GM18861 (cell line): ENCODE data around the gene IL11.

Experiments used
- ATAC-seq: cut with Tn5 transposase; IDR thresholded peaks from one replicate; pipeline ENCODE4 v1.9.1; 2021; ENCODE audit not compliant: unreplicated experiment

Gene IL11

DNA sequence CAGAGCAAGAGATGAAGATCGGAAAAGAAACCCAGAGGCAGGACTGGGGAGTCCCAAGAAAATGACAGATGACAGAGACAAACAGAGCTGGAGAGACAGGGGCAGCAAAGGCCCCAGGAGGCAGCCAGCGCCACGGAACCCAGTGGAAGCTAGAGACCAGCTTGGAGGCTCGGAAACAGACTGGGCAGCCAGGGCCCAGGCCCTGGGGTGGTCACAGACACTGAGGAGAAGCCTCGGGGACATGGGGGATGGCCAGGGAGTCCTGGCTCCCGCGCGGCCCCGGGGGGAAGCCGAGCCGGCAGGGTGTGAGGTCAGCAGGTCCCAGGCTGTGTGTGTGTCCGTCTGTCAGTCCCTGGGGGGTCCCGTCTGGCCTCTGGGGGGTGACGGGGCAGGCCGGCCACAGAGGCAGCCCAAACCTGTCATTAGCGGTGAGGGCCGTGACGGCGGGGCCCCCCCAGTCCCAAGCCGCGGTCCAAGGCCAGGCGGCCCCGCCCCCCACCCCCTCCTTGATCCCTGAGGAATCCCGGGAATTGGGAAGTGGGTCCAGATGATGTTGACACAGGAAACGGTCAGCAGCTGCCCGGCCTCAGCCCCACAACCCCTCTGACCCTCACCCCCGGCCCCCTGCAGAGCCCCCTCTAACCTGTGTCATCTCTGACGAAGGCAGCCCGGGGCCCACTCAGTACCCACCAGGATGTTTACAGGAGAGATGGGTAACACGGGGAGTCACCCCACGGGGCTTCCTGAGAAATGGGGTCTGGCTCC, 3.9 kb upstream of the IL11 start:
- no peak for ATAC-seq

DNA sequence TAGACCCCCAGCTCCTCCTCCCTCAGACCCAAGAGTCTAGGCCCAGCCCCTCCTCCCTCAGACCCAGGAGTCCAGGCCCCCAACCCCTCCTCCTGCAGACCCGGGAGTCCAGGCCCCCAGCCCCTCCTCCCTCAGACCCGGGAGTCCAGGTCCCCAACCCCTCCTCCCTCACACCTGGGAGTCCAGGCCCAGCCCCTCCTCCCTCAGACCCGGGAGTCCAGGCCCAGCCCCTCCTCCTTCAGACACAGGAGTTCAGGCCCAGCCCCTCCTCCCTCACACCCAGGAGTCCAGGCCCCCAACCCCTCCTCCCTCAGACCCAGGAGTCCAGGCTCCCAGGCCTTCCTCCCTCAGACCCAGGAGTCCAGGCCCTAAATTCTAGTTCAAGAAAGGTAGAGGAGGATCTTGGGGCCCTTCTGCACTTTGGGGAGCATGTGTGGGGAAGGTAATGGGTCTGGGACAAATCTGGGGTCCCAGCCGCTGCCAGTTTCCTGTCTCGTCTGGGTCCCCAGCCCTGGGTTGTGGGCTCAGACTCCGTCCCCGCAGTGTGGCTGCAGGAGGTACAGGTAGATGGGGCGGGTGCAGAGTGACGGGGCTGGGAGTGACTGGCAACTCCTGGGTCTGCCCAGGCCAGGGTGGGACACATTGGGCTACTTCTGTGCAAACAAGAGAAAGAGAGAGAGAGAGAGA, 3.2 kb upstream of the IL11 start:
- no peak for ATAC-seq

DNA sequence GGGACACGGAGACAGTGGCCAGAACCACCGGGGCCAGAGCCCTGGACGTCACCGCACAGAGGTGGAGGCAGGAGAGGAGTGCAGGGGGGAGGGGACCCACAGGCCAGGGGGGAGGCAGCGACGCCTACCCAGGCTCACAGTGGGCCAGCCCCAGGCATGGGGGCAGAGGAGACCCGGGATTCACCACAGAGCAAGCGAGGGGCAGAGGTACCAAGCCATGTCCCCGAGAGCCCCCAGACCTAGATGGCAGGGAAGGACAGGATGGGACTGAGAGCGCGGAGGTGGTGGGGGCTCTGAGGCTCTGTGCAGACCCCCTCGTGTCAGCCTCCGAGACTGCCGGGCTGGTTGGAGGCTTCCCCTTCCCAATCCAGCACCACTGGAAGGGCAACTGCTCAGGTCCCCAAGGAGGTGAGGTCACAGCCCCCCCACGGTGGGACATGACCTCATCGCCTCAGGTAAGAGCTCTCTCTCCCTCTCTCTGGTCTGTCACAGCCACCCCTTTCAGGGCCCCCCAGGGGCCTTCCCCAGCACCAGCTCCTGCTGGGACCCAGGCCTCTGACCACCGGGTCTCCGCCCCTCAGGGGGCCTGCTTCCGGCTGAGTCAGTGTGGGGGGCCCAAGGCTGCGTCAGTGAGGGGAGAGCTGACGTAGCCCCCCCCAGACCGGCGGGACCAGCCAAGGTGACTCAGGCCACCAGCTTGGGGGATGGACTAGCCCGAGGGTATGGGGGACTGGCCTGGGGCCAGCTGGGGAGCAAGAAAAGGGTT, 2.2 kb upstream of the IL11 start:
- no peak for ATAC-seq

DNA sequence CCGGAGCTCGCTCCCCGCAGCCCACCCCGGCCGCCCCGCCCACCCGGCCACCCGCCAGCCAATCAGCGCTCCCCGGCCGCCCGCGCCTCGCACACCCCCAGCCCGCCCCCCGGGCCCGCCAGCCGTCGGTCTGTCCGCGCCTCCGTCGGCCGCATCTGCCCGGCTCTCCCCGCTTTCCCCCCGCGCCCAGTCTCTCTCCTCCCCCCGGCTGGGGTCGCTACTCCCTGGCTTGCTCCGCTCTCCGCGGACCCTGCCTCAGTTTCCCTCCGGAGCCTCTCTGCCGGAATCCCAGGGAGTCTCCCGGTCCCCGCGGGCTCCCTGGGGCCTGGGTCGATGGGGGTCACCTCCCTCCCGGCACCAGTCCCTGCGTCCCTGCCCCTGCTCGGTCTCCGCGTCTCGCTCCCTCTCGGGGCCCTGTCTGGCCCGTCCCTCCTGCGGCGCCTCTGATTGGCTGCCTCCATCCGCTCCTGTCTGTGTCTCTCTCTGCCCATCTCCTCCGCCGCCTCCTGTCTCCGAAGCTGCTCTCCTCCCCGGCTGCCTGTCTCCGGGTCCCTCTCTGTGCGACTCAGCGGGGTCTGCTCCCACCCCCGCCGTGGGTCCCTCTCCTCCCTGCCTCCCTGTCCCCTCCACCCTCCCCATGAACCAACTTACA, 484 bp downstream of the IL11 start:
- no peak for ATAC-seq

DNA sequence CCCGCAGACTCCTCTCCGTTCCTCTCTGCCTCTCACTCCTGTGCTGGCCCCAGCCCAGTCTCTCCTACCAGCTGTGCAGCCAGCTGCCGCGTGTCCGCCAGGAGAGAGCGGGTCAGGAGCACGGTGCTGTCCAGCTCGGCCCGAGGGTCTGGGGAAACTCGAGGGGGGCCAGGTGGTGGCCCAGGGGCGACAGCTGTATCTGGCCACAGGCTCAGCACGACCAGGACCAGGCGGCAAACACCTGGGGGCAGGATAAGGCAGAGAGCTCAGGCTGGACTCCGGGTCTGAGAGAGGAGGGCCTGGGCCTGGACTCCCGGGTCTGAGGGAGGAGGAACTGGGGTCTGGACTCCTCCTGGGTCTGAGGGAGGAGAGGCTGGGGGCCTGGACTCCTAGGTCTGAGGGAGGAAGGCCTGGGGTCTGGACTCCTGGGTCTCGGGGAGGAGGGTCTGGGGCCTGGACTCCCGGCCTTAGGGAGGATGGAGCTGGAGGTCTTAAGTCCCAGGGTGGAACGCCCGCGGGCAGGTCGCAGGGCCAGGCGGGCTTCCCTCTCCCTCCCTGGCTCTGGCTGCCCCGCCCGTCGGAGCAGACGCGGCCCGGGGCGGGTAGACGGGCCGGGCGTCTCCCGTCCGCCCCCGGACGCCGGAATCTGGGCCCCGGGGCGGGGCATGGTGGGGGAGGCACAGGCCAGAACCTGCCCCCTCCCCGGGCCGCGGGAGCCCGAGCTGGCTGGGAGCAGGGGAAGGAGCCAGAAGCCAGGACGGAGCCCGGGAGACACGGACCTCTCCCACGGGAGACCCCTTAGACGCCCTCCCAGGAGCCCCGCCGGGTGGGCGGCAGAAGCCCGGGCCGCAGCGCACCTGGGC, 1.3 kb downstream of the IL11 start:
- no peak for ATAC-seq

DNA sequence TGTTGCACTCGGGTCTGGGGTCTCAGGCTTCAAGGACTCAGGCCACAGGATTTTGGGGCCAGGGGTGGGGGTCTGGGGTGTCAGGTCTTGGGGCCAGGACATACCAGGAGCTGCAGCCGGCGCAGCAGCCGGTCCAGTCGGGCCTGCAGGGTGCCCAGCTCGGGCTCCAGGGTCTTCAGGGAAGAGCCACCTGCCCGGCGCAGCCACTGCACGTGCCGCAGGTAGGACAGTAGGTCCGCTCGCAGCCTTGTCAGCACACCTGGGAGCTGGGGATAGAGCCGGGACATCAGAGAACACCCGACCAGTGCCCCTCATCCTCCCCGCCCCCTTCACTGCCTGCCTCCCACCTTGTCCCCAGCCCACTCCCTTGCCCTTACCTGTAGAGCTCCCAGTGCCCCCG, 2.2 kb downstream of the IL11 start:
- ATAC-seq: no peak

DNA sequence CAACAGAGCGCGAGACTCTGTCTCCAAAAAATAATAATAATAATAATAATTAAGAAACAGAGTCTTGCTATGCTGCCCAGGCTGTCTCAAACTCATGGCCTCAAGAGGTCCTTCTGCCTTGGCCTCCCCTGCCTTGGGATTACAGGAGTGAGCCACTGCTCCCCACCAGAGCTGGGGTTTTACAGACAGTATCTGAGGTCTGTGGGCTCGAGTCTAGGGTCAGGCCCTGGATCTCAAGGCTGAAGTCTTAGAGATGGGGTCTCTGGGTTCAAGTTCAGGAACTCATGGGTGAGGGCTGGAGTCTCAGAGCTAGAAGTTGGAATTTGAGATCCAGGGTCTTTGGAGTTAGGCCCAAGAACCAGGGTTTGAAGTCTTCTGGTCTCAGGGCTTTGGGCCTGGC, 3.5 kb downstream of the IL11 start:
- no peak for ATAC-seq

DNA sequence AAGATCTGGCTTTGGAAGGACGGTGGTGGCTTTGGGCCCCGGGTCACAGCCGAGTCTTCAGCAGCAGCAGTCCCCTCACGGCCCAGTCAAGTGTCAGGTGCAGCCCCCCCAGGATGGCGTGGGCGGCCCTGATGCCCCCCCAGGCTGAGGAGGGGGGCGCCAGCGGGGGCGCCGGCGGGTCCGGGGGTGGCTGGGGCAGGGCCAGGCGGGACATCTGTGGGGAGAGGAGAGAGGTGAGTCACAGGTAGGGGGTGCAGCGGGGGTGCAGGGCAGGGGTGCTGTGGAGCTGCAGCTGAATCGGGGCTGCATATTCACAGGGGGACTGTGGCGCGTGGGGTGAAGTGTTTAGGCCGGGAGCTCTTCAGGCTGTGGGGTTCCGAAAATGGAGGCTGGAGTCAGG, 4.3 kb downstream of the IL11 start:
- ATAC-seq: no peak

DNA sequence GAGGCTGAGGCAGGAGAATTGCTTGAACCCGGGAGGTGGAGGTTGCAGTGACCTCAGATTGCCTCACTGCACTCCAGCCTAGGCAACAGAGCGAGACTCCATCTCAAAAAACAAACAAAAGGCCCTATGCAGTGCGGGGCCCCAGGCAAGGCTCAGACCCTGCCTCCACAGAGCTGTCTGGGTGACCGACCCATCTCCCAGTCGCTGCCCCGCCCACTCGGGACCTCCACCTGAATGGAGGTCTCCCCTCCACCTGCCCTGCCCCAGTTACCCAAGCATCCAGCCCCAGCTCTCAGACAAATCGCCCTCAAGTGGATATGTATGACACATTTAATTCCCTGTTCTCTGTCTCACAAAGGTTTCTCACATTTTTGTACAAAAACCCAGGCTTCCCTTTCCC, 5.0 kb downstream of the IL11 start:
- ATAC-seq: no peak

DNA sequence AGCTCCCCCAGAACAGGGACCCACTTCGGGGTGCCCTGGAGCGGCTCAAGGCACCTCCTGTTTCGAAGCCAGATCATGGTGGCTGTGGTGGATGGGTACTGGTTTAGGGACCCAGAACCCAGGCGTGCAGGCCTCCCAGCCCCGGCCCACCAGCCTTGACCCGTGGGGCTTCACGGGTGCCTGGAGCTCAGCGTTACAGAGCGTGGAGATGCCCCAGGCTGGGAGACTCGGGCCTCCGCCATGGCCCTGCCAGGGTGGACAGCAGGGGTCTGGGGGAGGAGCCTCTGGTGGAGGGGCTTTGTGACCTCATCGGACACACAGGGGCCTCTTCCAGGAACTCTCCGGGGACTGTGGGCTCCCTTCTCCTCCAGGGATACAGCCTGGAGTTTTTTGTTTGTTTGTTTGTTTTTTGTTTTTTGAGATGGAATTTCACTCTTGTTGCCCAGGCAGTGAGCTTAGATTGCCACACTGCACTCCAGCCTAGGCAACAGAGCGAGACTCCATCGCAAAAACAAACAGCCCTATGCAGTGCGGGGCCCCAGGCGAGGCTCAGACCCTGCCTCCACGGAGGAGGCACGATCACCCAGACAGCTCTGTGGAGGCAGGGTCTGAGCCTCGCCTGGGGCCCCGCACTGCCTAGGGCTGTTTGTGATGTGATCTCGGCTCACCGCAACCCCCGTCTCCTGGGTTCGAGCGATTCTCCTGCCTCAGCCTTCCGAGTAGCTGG, 7.1 kb downstream of the IL11 start, which contains the start of gene GARIN5B:
Gene GARIN5B, minus strand, starts transcription at position 271 of the 727 bp plus-strand sequence. Its CDS starts 194 bp downstream, at position 77.
- ATAC-seq: no peak

DNA sequence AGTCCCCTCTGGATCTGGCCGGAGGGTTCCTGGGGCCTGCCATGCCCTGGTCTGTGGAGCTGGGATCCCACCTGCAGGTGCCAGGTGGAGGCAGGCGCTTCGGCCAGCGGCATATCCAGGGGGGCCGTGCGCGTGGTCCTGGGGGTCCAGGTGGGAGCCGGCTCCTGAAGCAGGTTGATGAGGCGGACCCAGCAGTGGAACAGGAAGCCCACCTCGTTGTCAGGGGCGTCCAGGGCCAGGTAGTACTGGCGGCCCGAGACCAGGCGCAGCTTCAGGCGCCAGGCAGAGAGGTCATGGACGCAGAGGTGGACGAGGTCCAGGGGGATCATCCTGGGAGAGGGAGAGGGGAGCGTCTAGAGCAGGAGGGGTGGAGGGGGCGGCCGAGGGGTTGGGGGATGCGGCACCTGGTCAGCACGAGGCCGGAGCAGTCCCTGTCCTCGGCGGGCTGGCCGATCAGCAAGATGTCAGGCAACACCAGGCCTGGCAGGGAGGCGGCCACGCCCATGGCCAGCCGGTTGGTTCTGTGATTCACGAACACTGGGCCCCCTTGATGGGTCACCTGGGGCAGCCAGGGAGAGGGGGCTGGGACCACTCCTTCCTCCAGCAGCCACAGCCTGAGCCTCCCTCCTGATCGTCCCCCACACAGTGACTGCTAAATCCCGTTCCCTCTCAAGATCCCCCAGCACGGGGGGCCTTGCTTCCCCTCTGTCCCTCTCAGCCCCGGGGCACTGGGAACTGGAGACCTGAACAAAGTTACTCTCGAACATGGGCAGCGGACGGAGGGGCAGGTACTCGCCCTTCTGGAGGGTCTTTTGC, 7.9 kb downstream of the IL11 start:
- ATAC-seq: no peak

DNA sequence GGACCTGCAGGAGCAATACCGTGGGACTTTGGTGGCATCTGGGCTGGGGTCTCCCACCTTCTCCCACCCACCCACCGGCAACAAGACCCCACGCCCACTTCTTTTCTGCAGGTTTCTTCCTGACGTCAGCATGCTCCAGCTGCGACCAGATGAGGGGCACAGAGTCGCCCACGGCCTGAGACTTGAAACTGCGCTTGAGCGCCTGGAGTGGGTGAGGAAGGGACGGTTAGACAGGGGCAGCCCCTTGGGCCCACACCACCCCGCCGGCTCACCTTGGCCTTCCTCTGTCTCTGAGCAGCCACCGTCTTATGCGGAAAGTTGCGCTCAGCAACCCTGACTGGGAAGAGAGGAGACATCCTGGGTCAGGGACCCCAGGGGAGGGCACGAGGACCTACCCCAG, 9.4 kb downstream of the IL11 start:
- no peak for ATAC-seq

DNA sequence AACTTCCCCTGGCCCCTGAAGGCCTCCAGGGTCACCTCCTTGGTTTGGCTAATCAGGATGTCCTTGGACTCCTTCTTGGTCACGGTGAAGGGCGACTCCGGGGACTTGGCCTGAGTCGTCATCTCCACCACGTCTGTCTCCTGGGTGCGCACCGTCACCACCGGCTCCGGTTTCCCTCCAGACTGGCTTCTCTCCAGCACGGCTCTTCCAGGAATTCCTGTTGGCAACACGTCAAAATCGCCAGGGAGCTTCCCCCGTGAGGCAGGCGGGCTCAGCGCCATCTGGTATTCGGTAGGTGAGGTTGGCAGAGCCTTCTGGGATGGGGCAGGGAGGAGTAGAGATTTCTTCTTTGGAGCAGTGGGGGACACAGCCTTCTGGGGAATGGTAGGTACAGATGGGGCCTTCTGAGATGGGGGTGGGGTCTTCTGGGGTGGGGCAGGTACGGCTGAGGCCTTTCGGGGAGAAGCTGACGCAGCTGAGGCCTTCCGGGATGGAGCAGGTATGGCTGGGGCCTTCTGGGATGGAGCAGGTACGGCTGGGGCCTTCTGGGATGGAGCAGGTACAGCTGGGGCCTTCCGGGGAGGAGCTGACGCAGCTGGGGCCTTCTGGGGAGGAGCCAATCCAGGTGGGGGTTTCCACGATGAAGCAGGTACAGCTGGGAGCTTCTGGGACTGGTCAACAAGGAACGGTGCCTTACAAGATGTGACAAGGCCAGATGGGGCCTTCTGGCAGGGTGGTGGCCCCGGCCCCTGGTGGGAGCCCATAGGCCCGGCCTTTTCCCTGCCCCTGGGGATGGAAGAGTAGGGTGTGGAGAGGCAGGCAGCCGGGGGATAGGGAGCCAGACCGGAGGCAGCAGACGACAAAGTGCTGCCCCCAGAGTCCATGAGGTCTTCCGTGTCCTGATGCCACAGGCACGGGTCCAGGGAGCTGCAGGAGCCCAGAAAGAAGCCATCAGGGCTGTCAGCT, 11.0 kb downstream of the IL11 start:
- ATAC-seq: no peak

DNA sequence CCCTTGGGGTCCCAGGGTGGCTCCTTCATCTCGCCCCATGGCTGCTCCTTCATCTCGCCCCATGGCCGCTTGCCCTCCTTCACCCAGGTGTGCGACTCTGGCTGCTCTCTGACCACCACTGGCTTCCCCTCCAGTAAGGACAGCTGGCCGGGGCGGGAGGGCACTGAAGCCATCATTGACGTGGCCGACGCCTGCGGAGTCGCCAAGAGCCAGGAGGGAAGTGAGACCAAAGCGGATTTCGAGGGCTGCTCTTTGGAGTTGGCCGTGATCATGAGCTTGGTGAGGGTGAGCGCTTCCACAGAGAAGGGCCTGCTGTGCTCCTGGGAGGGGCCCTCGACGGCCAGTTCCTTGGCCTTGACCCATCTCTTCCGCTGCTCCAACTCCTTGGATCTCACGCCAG, 11.8 kb downstream of the IL11 start:
- ATAC-seq: no peak

DNA sequence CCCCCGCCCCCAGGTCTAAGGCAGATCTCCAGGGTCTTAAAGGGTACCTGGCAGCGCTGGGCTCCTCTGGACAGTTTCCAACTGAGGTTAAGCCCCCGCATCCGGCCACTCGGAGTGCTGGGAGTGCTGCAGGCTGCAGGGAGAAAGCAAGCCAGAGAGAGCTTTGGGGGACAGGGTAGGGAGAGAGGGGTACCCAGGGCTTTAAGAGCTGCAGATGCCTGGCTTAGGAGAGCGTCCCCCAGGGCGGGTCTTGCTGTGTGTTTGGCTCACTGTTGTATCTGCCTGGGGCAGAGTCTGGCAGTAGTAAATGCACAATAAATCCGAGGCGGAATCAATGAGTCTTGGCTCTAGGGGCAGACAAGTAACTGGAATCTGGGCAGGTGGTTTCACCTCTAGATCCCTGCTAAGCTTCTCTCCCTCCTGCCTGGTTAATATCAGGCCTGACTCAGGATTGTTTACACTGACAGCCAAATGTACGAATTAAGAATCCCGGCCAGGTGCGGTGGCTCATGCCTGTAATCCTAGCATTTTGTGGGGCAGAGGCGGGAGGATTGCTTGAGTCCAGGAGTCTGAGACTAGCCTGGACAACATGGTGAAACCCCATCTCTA, 14.9 kb downstream of the IL11 start:
- ATAC-seq: no peak

DNA sequence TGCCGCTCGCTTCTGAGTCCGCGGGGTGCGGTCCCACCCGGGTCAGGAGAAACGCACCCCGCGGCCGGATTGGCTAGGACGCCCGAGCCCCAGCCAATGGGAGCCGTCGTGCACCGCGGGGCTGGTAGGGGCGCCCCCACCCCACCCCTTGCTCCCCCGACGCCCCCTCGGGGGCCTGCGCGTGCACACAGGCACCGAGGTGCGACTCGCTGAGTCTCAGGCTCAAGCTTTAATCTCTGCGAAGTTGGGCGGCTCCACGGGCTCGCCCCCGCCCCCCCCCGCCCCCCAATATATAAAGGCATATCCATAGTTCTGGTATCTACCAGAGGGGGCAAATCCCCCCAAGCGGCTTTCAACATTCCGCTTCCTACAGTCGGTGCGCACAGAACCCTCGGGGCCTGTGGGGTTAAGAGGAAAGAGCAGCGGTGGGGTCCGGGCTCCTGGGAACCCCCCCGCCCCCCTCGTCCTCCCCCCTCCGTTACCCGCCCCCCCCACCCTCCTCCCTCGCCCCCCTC, 15.5 kb downstream of the IL11 start, which contains the start of gene COX6B2:
Gene COX6B2, minus strand, starts transcription at position 22 of the 515 bp plus-strand sequence. CDS start 198 bp downstream, outside the sequence.
- ATAC-seq: no peak
